Activated naive CD8-positive, alpha-beta T cell treated with anti-CD3 and anti-CD28 coated beads, Interleukin-2, amount 50 U/mL, for 16 hours (primary cell): ENCODE measurements around the gene IGDCC3.

Source experiments
- DNase-seq: peaks from one replicate; pipeline ENCODE4 v3.0.0-alpha.2; 2020; ENCODE audit warnings: low read depth, low spot score

IGDCC3 gene

GRCh38 chr15:65344214-65344913 is 33.4 kb downstream of the IGDCC3 start:
- DNase-seq, result no peak

GRCh38 chr15:65343374-65343981 is 34.3 kb downstream of the IGDCC3 start:
- no peak for DNase-seq

- no peak for DNase-seq
Observed at GRCh38 chr15:65342493-65342892, 35.3 kb downstream of the IGDCC3 start.

GRCh38 chr15:65339920-65340319 is 37.9 kb downstream of the IGDCC3 start:
- DNase-seq, result no peak

- no peak for DNase-seq
Observed at GRCh38 chr15:65339416-65339815, 38.4 kb downstream of the IGDCC3 start.

GRCh38 chr15:65338823-65339222 is 39.0 kb downstream of the IGDCC3 start:
- no peak for DNase-seq

- no peak for DNase-seq
Observed at GRCh38 chr15:65338366-65338765, 39.4 kb downstream of the IGDCC3 start.

GRCh38 chr15:65337436-65338070 is 40.2 kb downstream of the IGDCC3 start:
- no peak for DNase-seq

- DNase-seq, result no peak
Observed at GRCh38 chr15:65336493-65337435, 41.0 kb downstream of the IGDCC3 start.

GRCh38 chr15:65335278-65336055 is 42.3 kb downstream of the IGDCC3 start:
- DNase-seq, result no peak

- DNase-seq, result no peak
Observed at GRCh38 chr15:65334586-65335231, 43.1 kb downstream of the IGDCC3 start.

- DNase-seq, result no peak
Observed at GRCh38 chr15:65333856-65334255, 43.9 kb downstream of the IGDCC3 start.

- DNase-seq, result no peak
Observed at GRCh38 chr15:65333148-65333820, 44.5 kb downstream of the IGDCC3 start.

GRCh38 chr15:65332391-65333147 is 45.2 kb downstream of the IGDCC3 start:
- no peak for DNase-seq

- no peak for DNase-seq
Observed at GRCh38 chr15:65331811-65332210, 46.0 kb downstream of the IGDCC3 start.

- DNase-seq, result no peak
Observed at GRCh38 chr15:65330934-65331645, 46.7 kb downstream of the IGDCC3 start.

- no peak for DNase-seq
Observed at GRCh38 chr15:65329984-65330735, 47.6 kb downstream of the IGDCC3 start.
